GM12878 (cell line): ENCODE results near the gene FAM110C. TPM values are rescaled to one million over a fixed set of nuclear protein-coding genes. Genes with fewer than 3 reads are reported as not detected.

Experiments used
- ATAC-seq: fragments of 200-7000 bp; cut with Tn5 transposase; 3 replicates; pipeline ENCODE4 v1.9.1; 2020; ENCODE audit warnings: mild to moderate bottlenecking, moderate library complexity
- BruUV-seq: library from RNA; stranded (reverse); fragments of 400-500 nt; replicated peaks from 2 replicates; lab custom pipeline; 2021; lab: Mats Ljungman, UMichigan
- CTCF ChIA-PET: fragments of 300-600 bp; sonication (Branson Sonifier 250); formaldehyde crosslinking; extraction: SDS; loops from one replicate; lab custom pipeline; 2021; ENCODE audit warnings: inconsistent platforms; lab: Yijun Ruan, JAX
- POLR2A ChIA-PET: fragments of 350-600 bp; formaldehyde crosslinking; extraction: SDS; loops from one replicate; lab custom pipeline; 2021; ENCODE audit warnings: inconsistent platforms; lab: Charles Lee
- RAD21 ChIA-PET: fragments of 300-600 bp; sonication (Branson Sonifier 250); formaldehyde crosslinking; loops from one replicate; lab custom pipeline; 2023; ENCODE audit warnings: antibody characterized with exemption; ENCODE audit not compliant: unreplicated experiment; lab: Charles Lee
- SMC1A ChIA-PET: fragments of 300-600 bp; sonication (Branson Sonifier 250); formaldehyde crosslinking; loops from one replicate; lab custom pipeline; 2023; ENCODE audit not compliant: unreplicated experiment, uncharacterized antibody; lab: Charles Lee
- DNase-seq: peaks from one replicate; pipeline ENCODE4 v3.0.0-alpha.2; 2011; ENCODE audit warnings: low read depth, low spot score
- FAIRE-seq: peaks from 3 replicates; lab custom pipeline; 2011; peaks lifted over from hg19 to GRCh38; lab: Jason Lieb, UNC
- H2AFZ ChIP-seq: 2 replicates; pipeline ENCODE4 v1.6.0; 2011; ENCODE audit warnings: low read depth, low read length, control low read depth; ENCODE audit not compliant: control insufficient read depth
- H3K27ac ChIP-seq: 2 replicates; pipeline ENCODE4 v1.5.1; 2011; ENCODE audit warnings: control low read depth; ENCODE audit not compliant: control insufficient read depth, insufficient read depth
- H3K27me3 ChIP-seq, 2 experiments: replicated peaks in 1 of 2; 2 replicates each; pipeline versions ENCODE4 v1.6.0 to v1.6.1; 2011; ENCODE audit warnings: low read length in 1 of 2; ENCODE audit not compliant: control insufficient read depth in 2 of 2, insufficient read depth in 2 of 2
- H3K36me3 ChIP-seq, 2 experiments: 2 replicates each; pipeline ENCODE4 v1.5.1; 2011; ENCODE audit warnings: low read length in 1 of 2; ENCODE audit not compliant: control insufficient read depth in 2 of 2, insufficient read depth in 2 of 2
- H3K4me1 ChIP-seq: 2 replicates; pipeline ENCODE4 v1.6.1; 2011; ENCODE audit warnings: mild to moderate bottlenecking, low read length, moderate library complexity, mixed read lengths; ENCODE audit not compliant: control insufficient read depth, insufficient read depth
- H3K4me2 ChIP-seq: 2 replicates; pipeline ENCODE4 v1.6.0; 2011; ENCODE audit warnings: control low read depth; ENCODE audit not compliant: control insufficient read depth, insufficient read depth
- H3K4me3 ChIP-seq: fragments of 200-600 bp; sonication (generic); 2 replicates; pipeline ENCODE4 v1.5.1; 2016
- H3K79me2 ChIP-seq: 2 replicates; pipeline ENCODE4 v1.6.0; 2011; ENCODE audit warnings: low read length; ENCODE audit not compliant: control insufficient read depth, insufficient read depth
- H3K9ac ChIP-seq: 2 replicates; pipeline ENCODE4 v1.8.0; 2011; ENCODE audit warnings: low read length, control low read depth, mixed read lengths; ENCODE audit not compliant: control insufficient read depth, insufficient read depth
- H3K9me3 ChIP-seq: replicated peaks from 3 replicates; pipeline ENCODE4 v1.5.1; 2011; ENCODE audit warnings: mild to moderate bottlenecking, low read length; ENCODE audit not compliant: control insufficient read depth, insufficient read depth
- H4K20me1 ChIP-seq: 2 replicates; pipeline ENCODE4 v1.6.0; 2011; ENCODE audit not compliant: control insufficient read depth, insufficient read depth
- BCL11A ChIP-seq: IDR thresholded peaks from 2 replicates; pipeline ENCODE4 v1.6.1; 2011; ENCODE audit warnings: low read depth, low read length
- CEBPB ChIP-seq, 2 experiments: fragments of 150-350 bp in 1 of 2; IDR thresholded peaks; 2 replicates each; pipeline ENCODE4 v1.6.1; 2012 to 2014; ENCODE audit warnings: low read depth in 2 of 2, low read length in 2 of 2, borderline replicate concordance in 1 of 2, inconsistent platforms in 1 of 2
- CHD4 ChIP-seq: fragments of 200-600 bp; sonication (generic); IDR thresholded peaks from 2 replicates; pipeline ENCODE4 v1.6.1; 2016; ENCODE audit warnings: mild to moderate bottlenecking
- EED ChIP-seq: sonication (generic); IDR thresholded peaks from 2 replicates; pipeline ENCODE4 v1.6.1; 2016; ENCODE audit warnings: antibody characterized with exemption, low read depth
- ESRRA ChIP-seq: IDR thresholded peaks from 2 replicates; pipeline ENCODE4 v1.6.1; 2012; ENCODE audit warnings: mild to moderate bottlenecking, low read length, improper control_type of control experiment
- FOS ChIP-seq: IDR thresholded peaks from 3 replicates; pipeline ENCODE4 v1.6.1; 2011; ENCODE audit warnings: borderline replicate concordance; ENCODE audit not compliant: insufficient read length; ENCODE audit errors: extremely low read depth
- FOXK2 ChIP-seq: fragments of 450-650 bp; IDR thresholded peaks from 2 replicates; pipeline ENCODE4 v1.6.1; 2017; ENCODE audit warnings: mild to moderate bottlenecking, moderate library complexity
- KDM1A ChIP-seq: fragments of 200-600 bp; sonication (generic); IDR thresholded peaks from 2 replicates; pipeline ENCODE4 v1.6.1; 2016; ENCODE audit warnings: borderline replicate concordance
- MTA2 ChIP-seq: fragments of 450-650 bp; IDR thresholded peaks from 2 replicates; pipeline ENCODE4 v1.6.1; 2016; ENCODE audit warnings: low read depth, mild to moderate bottlenecking, moderate library complexity
- NBN ChIP-seq: fragments of 450-650 bp; IDR thresholded peaks from 2 replicates; pipeline ENCODE4 v1.6.1; 2016
- NR2C1 ChIP-seq: fragments of 450-650 bp; IDR thresholded peaks from 2 replicates; pipeline ENCODE4 v1.6.1; 2017; ENCODE audit warnings: antibody characterized with exemption, mild to moderate bottlenecking, moderate library complexity
- NRF1 ChIP-seq: conservative IDR thresholded peaks from 2 replicates; pipeline ENCODE4 v1.6.1; 2011; ENCODE audit warnings: mild to moderate bottlenecking, low read depth, low read length, improper control_type of control experiment
- PML ChIP-seq: IDR thresholded peaks from 2 replicates; pipeline ENCODE4 v1.6.1; 2012; ENCODE audit warnings: low read length, inconsistent platforms
- POLR2A ChIP-seq: IDR thresholded peaks from 2 replicates; pipeline ENCODE4 v1.6.1; 2011; ENCODE audit warnings: low read depth, mild to moderate bottlenecking, low read length
- SIN3A ChIP-seq: IDR thresholded peaks from 2 replicates; pipeline ENCODE4 v1.6.1; 2012; ENCODE audit warnings: low read depth, low read length, improper control_type of control experiment
- SP1 ChIP-seq: IDR thresholded peaks from one replicate; pipeline ENCODE4 v1.6.1; 2011; ENCODE audit warnings: low read depth, low read length
- TCF12 ChIP-seq: IDR thresholded peaks from 2 replicates; pipeline ENCODE4 v1.6.1; 2011; ENCODE audit warnings: low read depth, mild to moderate bottlenecking, low read length
- ZNF622 ChIP-seq: fragments of 450-650 bp; IDR thresholded peaks from 2 replicates; pipeline ENCODE4 v1.6.1; 2017; ENCODE audit warnings: mild to moderate bottlenecking, inconsistent platforms
- WGBS: methylation state at CpG from one replicate; pipeline ENCODE4 v1.1.6; 2016; ENCODE audit warnings: low lambda C conversion rate; ENCODE audit not compliant: insufficient replicate concordance, insufficient coverage; ENCODE audit errors: missing lambda C conversion rate; 5-methylcytosine and 5-hydroxymethylcytosine counted together
- in situ Hi-C: fragments of 300-500 bp; cut with MboI; formaldehyde crosslinking; loops from 9 replicates; pipeline ENCODE4 v1.14.3; 2018; ENCODE audit warnings: mixed read lengths
- intact Hi-C: fragments of 100-400 bp; cut with micrococcal nuclease; formaldehyde crosslinking; loops from one replicate; pipeline ENCODE4 v1.14.2; 2022; ENCODE audit not compliant: unreplicated experiment
- polyA plus RNA-seq, 11 experiments: library from polyadenylated mRNA; depleted of rRNA in 4 of 11; unstranded in 6 of 11; stranded (reverse) in 5 of 11; fragments of >200 nt; fragmentation: Nextera tagmentation in 4 of 11; fragmentation: Illumina TruSeq in 1 of 11; extraction: Ambion mirVana in 4 of 11; extraction: Trizol in 1 of 11; gene quantifications; 1 replicate in 1 of 11; 2 replicates in 10 of 11; pipeline versions ENCODE4 v1.2.1 to v1.2.3, GENCODE V29; 2011 to 2016; ENCODE audit warnings: inconsistent platforms in 2 of 11, missing spikeins in 2 of 11, low read depth in 1 of 11
- total RNA-seq, 4 experiments: library from RNA; depleted of rRNA in 3 of 4; stranded (reverse); fragments of >200 nt in 3 of 4; fragmentation: Illumina TruSeq in 1 of 4; extraction: Trizol in 1 of 4; gene quantifications; 2 replicates each; pipeline versions ENCODE4 v1.2.1 to v1.2.3, GENCODE V29; 2013 to 2021
- TF ChIP-seq, protein P1 (sequence below): fragments of 450-650 bp; IDR thresholded peaks from 2 replicates; pipeline ENCODE4 v1.6.1; 2014; ENCODE audit warnings: mild to moderate bottlenecking
- TF ChIP-seq, protein P2 (sequence below): IDR thresholded peaks from 2 replicates; pipeline ENCODE4 v1.6.1; 2011; ENCODE audit warnings: mild to moderate bottlenecking, low read depth, low read length, moderate library complexity; ENCODE audit not compliant: insufficient replicate concordance
- TF ChIP-seq, protein P3 (sequence below): fragments of 450-650 bp; formaldehyde crosslinking; IDR thresholded peaks from 2 replicates; pipeline ENCODE4 v1.4.0; 2020; ENCODE audit warnings: mild to moderate bottlenecking, moderate library complexity

Gene FAM110C
- total and polyA plus RNA-seq, 10 of the 15 experiments (the other 5 are each of a cell fraction or from before 2014, with no cell fraction given) = not detected

DNA sequence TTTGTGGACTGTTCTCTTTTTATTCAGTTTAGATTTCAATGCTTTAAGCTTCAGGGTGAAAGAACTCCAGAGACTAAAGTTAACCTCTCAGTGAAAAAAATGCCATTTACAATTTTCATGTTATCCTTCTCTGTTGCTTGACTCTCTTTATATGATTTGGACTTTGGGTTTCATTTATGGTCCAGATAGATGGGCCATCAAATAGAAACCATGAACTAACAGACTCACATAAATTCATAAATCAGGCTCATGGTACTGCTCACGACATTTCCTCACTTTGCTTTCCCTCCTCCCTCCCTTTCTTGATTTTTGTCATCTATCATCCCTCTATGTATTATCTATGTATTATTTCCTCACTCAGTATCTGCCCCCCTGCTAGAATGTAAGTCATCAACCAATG is 10.0 kb downstream of the FAM110C start (continued):
- TF ChIP-seq, protein P1, sequence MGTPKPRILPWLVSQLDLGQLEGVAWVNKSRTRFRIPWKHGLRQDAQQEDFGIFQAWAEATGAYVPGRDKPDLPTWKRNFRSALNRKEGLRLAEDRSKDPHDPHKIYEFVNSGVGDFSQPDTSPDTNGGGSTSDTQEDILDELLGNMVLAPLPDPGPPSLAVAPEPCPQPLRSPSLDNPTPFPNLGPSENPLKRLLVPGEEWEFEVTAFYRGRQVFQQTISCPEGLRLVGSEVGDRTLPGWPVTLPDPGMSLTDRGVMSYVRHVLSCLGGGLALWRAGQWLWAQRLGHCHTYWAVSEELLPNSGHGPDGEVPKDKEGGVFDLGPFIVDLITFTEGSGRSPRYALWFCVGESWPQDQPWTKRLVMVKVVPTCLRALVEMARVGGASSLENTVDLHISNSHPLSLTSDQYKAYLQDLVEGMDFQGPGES = no peak
- TF ChIP-seq SIN3A = no peak
- no peak for TF ChIP-seq TCF12
- no peak for TF ChIP-seq FOXK2
- no peak for TF ChIP-seq FOS
- no peak for TF ChIP-seq NRF1
- TF ChIP-seq ESRRA = no peak
- no peak for TF ChIP-seq CEBPB (IDR thresholded peaks at IDR 0.05; ENCODE audit: borderline replicate concordance in 1 of 2, low read depth in 2 of 2, low read length in 2 of 2)
- TF ChIP-seq KDM1A = no peak

- Histone ChIP-seq H3K9ac (no peak overlapping the region), H3K9me3 (no peaks in the 10 kb centered on the region)
- intact Hi-C loops = no loop called here
- TF ChIP-seq MTA2 (no peak), BCL11A (no peak), SP1 (no peak), PML (no peak), EED (no peak), POLR2A (no peak), CHD4 (no peak), NR2C1 (no peak), NBN (no peak), ZNF622 (no peak), CEBPB (IDR thresholded peaks at IDR 0.05; ENCODE audit: borderline replicate concordance in 1 of 2, low read depth in 2 of 2, low read length in 2 of 2) (no peak)
- TF ChIP-seq, protein P2, sequence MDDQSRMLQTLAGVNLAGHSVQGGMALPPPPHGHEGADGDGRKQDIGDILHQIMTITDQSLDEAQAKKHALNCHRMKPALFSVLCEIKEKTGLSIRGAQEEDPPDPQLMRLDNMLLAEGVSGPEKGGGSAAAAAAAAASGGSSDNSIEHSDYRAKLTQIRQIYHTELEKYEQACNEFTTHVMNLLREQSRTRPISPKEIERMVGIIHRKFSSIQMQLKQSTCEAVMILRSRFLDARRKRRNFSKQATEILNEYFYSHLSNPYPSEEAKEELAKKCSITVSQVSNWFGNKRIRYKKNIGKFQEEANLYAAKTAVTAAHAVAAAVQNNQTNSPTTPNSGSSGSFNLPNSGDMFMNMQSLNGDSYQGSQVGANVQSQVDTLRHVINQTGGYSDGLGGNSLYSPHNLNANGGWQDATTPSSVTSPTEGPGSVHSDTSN = no peak
- TF ChIP-seq, protein P3, sequence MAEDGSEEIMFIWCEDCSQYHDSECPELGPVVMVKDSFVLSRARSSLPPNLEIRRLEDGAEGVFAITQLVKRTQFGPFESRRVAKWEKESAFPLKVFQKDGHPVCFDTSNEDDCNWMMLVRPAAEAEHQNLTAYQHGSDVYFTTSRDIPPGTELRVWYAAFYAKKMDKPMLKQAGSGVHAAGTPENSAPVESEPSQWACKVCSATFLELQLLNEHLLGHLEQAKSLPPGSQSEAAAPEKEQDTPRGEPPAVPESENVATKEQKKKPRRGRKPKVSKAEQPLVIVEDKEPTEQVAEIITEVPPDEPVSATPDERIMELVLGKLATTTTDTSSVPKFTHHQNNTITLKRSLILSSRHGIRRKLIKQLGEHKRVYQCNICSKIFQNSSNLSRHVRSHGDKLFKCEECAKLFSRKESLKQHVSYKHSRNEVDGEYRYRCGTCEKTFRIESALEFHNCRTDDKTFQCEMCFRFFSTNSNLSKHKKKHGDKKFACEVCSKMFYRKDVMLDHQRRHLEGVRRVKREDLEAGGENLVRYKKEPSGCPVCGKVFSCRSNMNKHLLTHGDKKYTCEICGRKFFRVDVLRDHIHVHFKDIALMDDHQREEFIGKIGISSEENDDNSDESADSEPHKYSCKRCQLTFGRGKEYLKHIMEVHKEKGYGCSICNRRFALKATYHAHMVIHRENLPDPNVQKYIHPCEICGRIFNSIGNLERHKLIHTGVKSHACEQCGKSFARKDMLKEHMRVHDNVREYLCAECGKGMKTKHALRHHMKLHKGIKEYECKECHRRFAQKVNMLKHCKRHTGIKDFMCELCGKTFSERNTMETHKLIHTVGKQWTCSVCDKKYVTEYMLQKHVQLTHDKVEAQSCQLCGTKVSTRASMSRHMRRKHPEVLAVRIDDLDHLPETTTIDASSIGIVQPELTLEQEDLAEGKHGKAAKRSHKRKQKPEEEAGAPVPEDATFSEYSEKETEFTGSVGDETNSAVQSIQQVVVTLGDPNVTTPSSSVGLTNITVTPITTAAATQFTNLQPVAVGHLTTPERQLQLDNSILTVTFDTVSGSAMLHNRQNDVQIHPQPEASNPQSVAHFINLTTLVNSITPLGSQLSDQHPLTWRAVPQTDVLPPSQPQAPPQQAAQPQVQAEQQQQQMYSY (CRISPR knock-in tag) = no peak
Observed at GRCh38 chr2:35852-36251, 10.5 kb downstream of the FAM110C start.

More at GRCh38 chr2:35852-36251, 10.5 kb downstream of the FAM110C start:
- Histone ChIP-seq H2AFZ (no peak overlapping the region), H3K79me2 (no peaks in the 10 kb centered on the region), H3K27me3 (no peaks in the 10 kb centered on the region), H4K20me1 (no peaks in the 10 kb centered on the region), H3K4me3 (no peak overlapping the region), H3K4me2 (no peak overlapping the region), H3K4me1 (no peaks in the 10 kb centered on the region), H3K27ac (no peak overlapping the region), H3K36me3 (no peaks in the 10 kb centered on the region)
- POLR2A ChIA-PET = no interaction called here
- WGBS = under 1% methylated on average over 5 of the region's 5 CpGs
- CTCF ChIA-PET = no interaction called here
- no TSS peak for BruUV-seq
- RAD21 ChIA-PET = no interaction called here
- SMC1A ChIA-PET = no interaction called here
- in situ Hi-C loops = no loop called here
- no peak for DNase-seq
- FAIRE-seq = no peak
- ATAC-seq = no peak
